Lower leg skin (tissue), 3 donors: Measurements from ENCODE around the gene CCDC117.

ENCODE experiments used
- POLR2A ChIP-seq, 2 donors: fragments of 450-650 bp; IDR thresholded peaks; one replicate each; pipeline ENCODE4 v1.6.1; 2016 to 2017; ENCODE audit warnings: antibody characterized with exemption in 2 of 2, mild to moderate bottlenecking in 1 of 2, moderate library complexity in 1 of 2
- TF ChIP-seq, protein P1 (sequence below), 3 donors: fragments of 450-650 bp; IDR thresholded peaks; one replicate each; pipeline ENCODE4 v1.5.1; 2016; ENCODE audit warnings: antibody characterized with exemption in 3 of 3, mild to moderate bottlenecking in 3 of 3, moderate library complexity in 2 of 3

DNA sequence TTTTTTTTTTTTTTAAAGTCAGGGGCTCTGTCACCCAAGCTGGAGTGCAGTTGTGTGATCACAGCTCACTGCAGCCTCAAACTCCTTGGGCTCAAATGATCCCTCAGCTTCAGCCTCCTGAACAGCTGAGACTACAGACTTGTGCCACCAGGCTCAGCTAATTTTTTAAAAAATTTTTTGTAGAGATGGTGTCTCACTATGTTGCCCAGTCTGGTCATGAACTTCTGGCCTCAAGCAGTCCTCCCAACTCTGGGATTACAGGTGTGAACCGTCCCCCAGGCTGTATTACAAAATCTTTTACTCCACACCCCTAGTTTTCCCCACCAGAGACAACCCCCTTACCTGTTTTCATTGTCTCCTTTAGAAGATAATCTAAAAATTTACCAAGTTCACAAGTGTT, 1.9 kb downstream of the CCDC117 start:
- no peak for TF ChIP-seq POLR2A (IDR thresholded peaks at IDR 0.05)
- TF ChIP-seq, protein P1, sequence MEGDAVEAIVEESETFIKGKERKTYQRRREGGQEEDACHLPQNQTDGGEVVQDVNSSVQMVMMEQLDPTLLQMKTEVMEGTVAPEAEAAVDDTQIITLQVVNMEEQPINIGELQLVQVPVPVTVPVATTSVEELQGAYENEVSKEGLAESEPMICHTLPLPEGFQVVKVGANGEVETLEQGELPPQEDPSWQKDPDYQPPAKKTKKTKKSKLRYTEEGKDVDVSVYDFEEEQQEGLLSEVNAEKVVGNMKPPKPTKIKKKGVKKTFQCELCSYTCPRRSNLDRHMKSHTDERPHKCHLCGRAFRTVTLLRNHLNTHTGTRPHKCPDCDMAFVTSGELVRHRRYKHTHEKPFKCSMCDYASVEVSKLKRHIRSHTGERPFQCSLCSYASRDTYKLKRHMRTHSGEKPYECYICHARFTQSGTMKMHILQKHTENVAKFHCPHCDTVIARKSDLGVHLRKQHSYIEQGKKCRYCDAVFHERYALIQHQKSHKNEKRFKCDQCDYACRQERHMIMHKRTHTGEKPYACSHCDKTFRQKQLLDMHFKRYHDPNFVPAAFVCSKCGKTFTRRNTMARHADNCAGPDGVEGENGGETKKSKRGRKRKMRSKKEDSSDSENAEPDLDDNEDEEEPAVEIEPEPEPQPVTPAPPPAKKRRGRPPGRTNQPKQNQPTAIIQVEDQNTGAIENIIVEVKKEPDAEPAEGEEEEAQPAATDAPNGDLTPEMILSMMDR (IDR thresholded peaks at IDR 0.05), result no peak
